ENCODE data around the gene IGFL4. TPM values are rescaled to one million over a fixed set of nuclear protein-coding genes. Genes with fewer than 3 reads are reported as not detected.

The IGFL4 gene
- under 1 TPM; 0.56 to 0.79 TPM for total RNA-seq
- polyA plus RNA-seq (ENCODE audit: insufficient read depth, low read depth, low replicate concordance): 0.37 TPM
- long read RNA-seq, donor 1: 0 reads
- long read RNA-seq, donor 2: 0 reads

- Histone ChIP-seq H3K4me3 (no peak within 1 kb of the TSS), H3K27me3 (no peaks in the 10 kb centered on the region), H3K4me1 (no peaks in the 10 kb centered on the region), H3K36me3 (ENCODE audit: low read depth, missing control alignments) (no peaks in the 10 kb centered on the region), H3K9me3 (no peaks in the 10 kb centered on the region), H3K27ac (no peak within 1 kb of the TSS)
- WGBS, 2 donors: 50 to 62% methylated on average over 7 of the region's 7 CpGs
- TF ChIP-seq, protein P1, sequence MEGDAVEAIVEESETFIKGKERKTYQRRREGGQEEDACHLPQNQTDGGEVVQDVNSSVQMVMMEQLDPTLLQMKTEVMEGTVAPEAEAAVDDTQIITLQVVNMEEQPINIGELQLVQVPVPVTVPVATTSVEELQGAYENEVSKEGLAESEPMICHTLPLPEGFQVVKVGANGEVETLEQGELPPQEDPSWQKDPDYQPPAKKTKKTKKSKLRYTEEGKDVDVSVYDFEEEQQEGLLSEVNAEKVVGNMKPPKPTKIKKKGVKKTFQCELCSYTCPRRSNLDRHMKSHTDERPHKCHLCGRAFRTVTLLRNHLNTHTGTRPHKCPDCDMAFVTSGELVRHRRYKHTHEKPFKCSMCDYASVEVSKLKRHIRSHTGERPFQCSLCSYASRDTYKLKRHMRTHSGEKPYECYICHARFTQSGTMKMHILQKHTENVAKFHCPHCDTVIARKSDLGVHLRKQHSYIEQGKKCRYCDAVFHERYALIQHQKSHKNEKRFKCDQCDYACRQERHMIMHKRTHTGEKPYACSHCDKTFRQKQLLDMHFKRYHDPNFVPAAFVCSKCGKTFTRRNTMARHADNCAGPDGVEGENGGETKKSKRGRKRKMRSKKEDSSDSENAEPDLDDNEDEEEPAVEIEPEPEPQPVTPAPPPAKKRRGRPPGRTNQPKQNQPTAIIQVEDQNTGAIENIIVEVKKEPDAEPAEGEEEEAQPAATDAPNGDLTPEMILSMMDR (IDR thresholded peaks at IDR 0.05): no peak
- no peak for TF ChIP-seq POLR2A (IDR thresholded peaks at IDR 0.05)
- no peak for DNase-seq
- intact Hi-C loops (cut with DNase I; ENCODE audit: low total_unique reads): no loop called here
Observed at GRCh38 chr19:46040952-46041500, at the start of gene IGFL4. Gene IGFL4 (minus strand): TSS chr19:46041002. CDS start chr19:46040962, 40 bp downstream.

DNA sequence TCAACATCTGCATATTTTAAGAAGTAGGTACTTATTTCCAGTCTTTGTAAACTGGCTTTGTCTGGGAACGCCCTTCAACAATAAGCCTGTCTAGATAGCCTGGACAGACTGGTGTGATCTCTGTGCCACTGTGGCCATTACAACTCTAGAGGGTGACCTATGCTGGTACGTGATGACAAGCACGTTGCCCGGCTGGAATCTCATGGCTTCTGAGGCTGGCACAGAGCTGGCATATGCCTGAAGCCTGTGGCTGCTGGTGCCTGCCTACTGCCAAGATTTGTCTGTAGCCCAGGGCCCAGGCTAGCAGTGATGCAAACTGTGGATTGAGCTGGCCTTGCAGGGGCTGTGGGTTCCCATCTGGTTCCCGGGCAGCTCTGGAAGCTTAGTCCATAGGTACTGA lies 49.6 kb upstream of the IGFL4 start:
- intact Hi-C loops (cut with DNase I; ENCODE audit: low total_unique reads): no loop called here
- H3K4me1 ChIP-seq: no peaks in the 10 kb centered on the region
- WGBS, 2 donors: 89 to 96% methylated on average over 4 to 5 of the region's 5 CpGs

DNA sequence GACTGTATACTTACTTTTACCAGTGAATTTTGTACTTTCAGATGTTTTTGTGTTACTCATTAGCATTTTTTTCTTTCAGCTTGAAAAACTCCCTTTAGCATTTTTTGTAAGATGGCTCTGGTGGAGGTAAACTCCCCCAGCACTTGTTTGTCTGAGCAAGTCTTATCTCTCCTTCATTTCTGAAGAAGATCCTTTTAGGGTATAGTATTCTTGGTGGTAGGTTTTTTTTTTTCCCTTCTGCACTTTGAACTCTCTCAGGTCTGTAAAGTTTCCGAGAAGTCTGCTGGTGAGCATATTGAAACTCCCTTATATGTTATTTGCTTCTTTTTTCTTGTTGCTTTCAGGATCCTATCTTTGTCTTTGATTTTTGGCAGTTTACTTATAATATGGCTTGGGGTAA lies 48.6 kb upstream of the IGFL4 start:
- H3K4me1 ChIP-seq: no peaks in the 10 kb centered on the region
- H3K36me3 ChIP-seq (ENCODE audit: low read depth, missing control alignments): no peaks in the 10 kb centered on the region
- no peak overlapping the region for H3K27ac ChIP-seq
- H3K27me3 ChIP-seq: no peaks in the 10 kb centered on the region
- no peaks in the 10 kb centered on the region for H3K9me3 ChIP-seq
- WGBS, 2 donors: 91 to 100% methylated on average over 1 of the region's 1 CpG
- no peak overlapping the region for H3K4me3 ChIP-seq
- DNase-seq: no peak
- intact Hi-C loops (cut with DNase I; ENCODE audit: low total_unique reads): no loop called here
- TF ChIP-seq, protein P1 (IDR thresholded peaks at IDR 0.05): no peak

More for the DNA sequence above, 49.6 kb upstream of the IGFL4 start:
- TF ChIP-seq POLR2A (IDR thresholded peaks at IDR 0.05): no peak
- TF ChIP-seq, protein P1 (IDR thresholded peaks at IDR 0.05): no peak
- H3K27ac ChIP-seq: no peak overlapping the region
- H3K27me3 ChIP-seq: no peaks in the 10 kb centered on the region
- H3K36me3 ChIP-seq (ENCODE audit: low read depth, missing control alignments): no peaks in the 10 kb centered on the region
- H3K9me3 ChIP-seq: no peaks in the 10 kb centered on the region
- no peak for DNase-seq
- H3K4me3 ChIP-seq: no peak overlapping the region

GRCh38 chr19:46088101-46088500 lies 47.3 kb upstream of the IGFL4 start:
- H3K9me3 ChIP-seq: no peaks in the 10 kb centered on the region
- H3K27me3 ChIP-seq: no peaks in the 10 kb centered on the region
- TF ChIP-seq, protein P1 (IDR thresholded peaks at IDR 0.05): no peak
- TF ChIP-seq POLR2A (IDR thresholded peaks at IDR 0.05): no peak
- H3K36me3 ChIP-seq (ENCODE audit: low read depth, missing control alignments): no peaks in the 10 kb centered on the region
- DNase-seq: no peak
- no peak overlapping the region for H3K27ac ChIP-seq
- no peak overlapping the region for H3K4me3 ChIP-seq
- intact Hi-C loops (cut with DNase I; ENCODE audit: low total_unique reads): no loop called here
- WGBS, 2 donors: 85 to 92% methylated on average over 2 of the region's 2 CpGs
- H3K4me1 ChIP-seq: no peaks in the 10 kb centered on the region

DNA sequence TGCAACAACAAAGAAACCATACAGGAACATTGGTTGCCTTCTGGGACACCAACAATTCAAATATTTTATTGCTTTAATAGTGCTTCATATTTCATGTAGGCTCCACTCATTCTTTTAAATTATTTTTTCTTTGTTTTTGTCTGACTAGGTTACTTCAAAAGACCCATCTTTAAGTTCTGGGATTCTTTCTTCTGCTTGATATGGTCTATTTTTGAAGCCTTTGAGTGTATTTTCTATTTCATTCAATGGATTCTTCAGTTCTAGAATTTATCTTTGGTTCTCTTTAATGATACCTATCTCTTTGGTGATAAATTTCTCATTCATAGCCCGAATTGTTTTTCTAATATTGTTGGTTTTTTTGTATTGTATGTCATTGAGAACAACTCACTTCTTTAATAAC lies 45.1 kb upstream of the IGFL4 start:
- Histone ChIP-seq H3K4me3 (no peak overlapping the region), H3K4me1 (no peaks in the 10 kb centered on the region), H3K9me3 (no peaks in the 10 kb centered on the region), H3K36me3 (ENCODE audit: low read depth, missing control alignments) (no peaks in the 10 kb centered on the region), H3K27ac (no peak overlapping the region), H3K27me3 (no peaks in the 10 kb centered on the region)
- 42 to 53% methylated on average over 1 of the region's 1 CpG for WGBS, 2 donors
- no peak for DNase-seq
- intact Hi-C loops (cut with DNase I; ENCODE audit: low total_unique reads): no loop called here
- no peak for TF ChIP-seq POLR2A (IDR thresholded peaks at IDR 0.05)
- TF ChIP-seq, protein P1 (IDR thresholded peaks at IDR 0.05): no peak

Data from testis (tissue), 5 donors.